HFFc6 (cell line): ENCODE measurements around the gene GORAB. TPM values are rescaled to one million over a fixed set of nuclear protein-coding genes. Genes with fewer than 3 reads are reported as not detected.

Source experiments
- DNase-seq: peaks from one replicate; pipeline ENCODE4 v3.0.0-alpha.2; 2018
- H3K27ac Mint-ChIP-seq: 2 replicates; pipeline ENCODE4 v1.8.0; 2020; ENCODE audit warnings: mild to moderate bottlenecking, mixed read lengths
- H3K27me3 Mint-ChIP-seq: 2 replicates; pipeline ENCODE4 v1.8.0; 2021; ENCODE audit warnings: mild to moderate bottlenecking, moderate library complexity, mixed read lengths; ENCODE audit not compliant: insufficient read depth
- H3K36me3 Mint-ChIP-seq: 2 replicates; pipeline ENCODE4 v1.8.0; 2021; ENCODE audit warnings: low read depth, mixed read lengths
- H3K4me1 Mint-ChIP-seq: 2 replicates; pipeline ENCODE4 v1.8.0; 2020; ENCODE audit warnings: low read depth, mixed read lengths
- H3K4me3 Mint-ChIP-seq: 2 replicates; pipeline ENCODE4 v1.8.0; 2020; ENCODE audit warnings: mild to moderate bottlenecking, moderate library complexity, mixed read lengths
- H3K9me3 Mint-ChIP-seq: 2 replicates; pipeline ENCODE4 v1.8.0; 2020; ENCODE audit warnings: mild to moderate bottlenecking, mixed read lengths
- CTCF ChIP-seq: fragments of 200-600 bp; sonication (generic); IDR thresholded peaks from 2 replicates; pipeline ENCODE4 v1.5.0; 2021; ENCODE audit warnings: antibody characterized with exemption, mild to moderate bottlenecking
- total RNA-seq, 6 experiments: library from RNA; stranded (reverse); fragmentation: NEBNext Ultra II Directional; extraction: Animal tissue kit (Norgen Biotek cat#: 25700); gene quantifications; 2 replicates in 1 of 6; 3 replicates in 5 of 6; pipeline ENCODE4 v1.2.3, GENCODE V29; 2021

GORAB gene
- total RNA-seq, 6 experiments from 2014 or later = 13.7 to 18.5 (median 16.3) TPM

GRCh38 chr1:170562646-170563338 is 30.8 kb downstream of the GORAB start:
- Mint-ChIP-seq H3K4me3 (peak overlapping the region; percentile 66), H3K27me3 (no peaks in the 10 kb centered on the region), H3K36me3 (peaks cover 39% of the 10 kb centered on the region), H3K9me3 (peaks cover 36% of the 10 kb centered on the region), H3K27ac (peak overlapping the region; percentile 91), H3K4me1 (peaks cover 49% of the 10 kb centered on the region)
- no peak for TF ChIP-seq CTCF
- peak; percentile 77 for DNase-seq

- no peaks in the 10 kb centered on the region; the same call in 1 of the 2 replicates for H3K27me3 Mint-ChIP-seq
- H3K27ac Mint-ChIP-seq = no peak overlapping the region
- H3K4me1 Mint-ChIP-seq = peaks cover 41% of the 10 kb centered on the region
- H3K4me3 Mint-ChIP-seq = no peak overlapping the region
- peaks cover 16% of the 10 kb centered on the region for H3K9me3 Mint-ChIP-seq
- DNase-seq = no peak
- TF ChIP-seq CTCF = no peak
- peaks cover 28% of the 10 kb centered on the region for H3K36me3 Mint-ChIP-seq
Measured at GRCh38 chr1:170567214-170567613, 35.2 kb downstream of the GORAB start.

DNA sequence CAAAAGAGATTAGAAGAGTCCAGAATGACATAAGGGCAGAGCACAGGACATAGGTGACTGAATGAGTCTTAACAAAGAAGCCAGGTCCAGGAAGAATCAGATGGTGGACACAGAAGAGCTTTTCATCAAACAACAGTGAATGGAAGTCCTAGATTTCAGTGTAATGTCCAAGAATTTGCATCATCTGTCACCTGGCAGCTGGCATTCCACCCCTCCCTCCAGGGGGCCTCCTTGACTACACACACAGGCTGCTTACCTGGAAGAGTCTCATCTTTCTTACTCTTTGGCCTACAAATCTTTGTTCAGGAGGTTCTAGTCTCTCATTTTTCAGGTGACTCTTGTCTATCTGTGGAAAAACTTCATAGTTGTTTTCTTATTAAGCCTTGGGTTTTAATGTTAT is 36.2 kb downstream of the GORAB start:
- no peak for TF ChIP-seq CTCF
- DNase-seq = no peak
- peaks cover 31% of the 10 kb centered on the region for H3K4me1 Mint-ChIP-seq
- no peaks in the 10 kb centered on the region; the same call in 1 of the 2 replicates for H3K27me3 Mint-ChIP-seq
- no peak overlapping the region for H3K27ac Mint-ChIP-seq
- H3K36me3 Mint-ChIP-seq = peaks cover 36% of the 10 kb centered on the region
- H3K4me3 Mint-ChIP-seq = no peak overlapping the region
- peaks cover 21% of the 10 kb centered on the region for H3K9me3 Mint-ChIP-seq

DNA sequence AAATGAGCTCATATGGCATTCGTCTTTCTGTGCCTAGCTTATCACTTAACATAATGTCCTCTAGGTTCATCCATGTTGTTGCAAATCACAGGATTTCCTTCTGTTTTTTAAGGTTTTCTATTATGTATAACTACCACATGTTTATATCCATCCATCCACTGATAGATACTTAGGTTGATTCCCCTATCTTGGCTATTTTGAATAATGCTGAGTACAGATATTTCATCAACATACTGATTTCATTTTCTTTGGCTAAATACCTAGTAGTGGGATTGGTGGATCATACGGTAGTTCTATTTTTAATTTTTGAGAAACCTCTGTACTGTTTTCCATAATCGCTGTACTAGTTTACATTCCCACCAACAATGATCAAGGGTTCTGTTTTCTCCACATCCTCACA is 45.0 kb downstream of the GORAB start:
- DNase-seq = no peak
- Mint-ChIP-seq H3K27ac (no peak overlapping the region), H3K9me3 (peaks cover 11% of the 10 kb centered on the region), H3K27me3 (no peaks in the 10 kb centered on the region), H3K4me1 (peaks cover 11% of the 10 kb centered on the region; the same call in 1 of the 2 replicates), H3K36me3 (peaks cover 15% of the 10 kb centered on the region), H3K4me3 (no peak overlapping the region)
- no peak for TF ChIP-seq CTCF

DNA sequence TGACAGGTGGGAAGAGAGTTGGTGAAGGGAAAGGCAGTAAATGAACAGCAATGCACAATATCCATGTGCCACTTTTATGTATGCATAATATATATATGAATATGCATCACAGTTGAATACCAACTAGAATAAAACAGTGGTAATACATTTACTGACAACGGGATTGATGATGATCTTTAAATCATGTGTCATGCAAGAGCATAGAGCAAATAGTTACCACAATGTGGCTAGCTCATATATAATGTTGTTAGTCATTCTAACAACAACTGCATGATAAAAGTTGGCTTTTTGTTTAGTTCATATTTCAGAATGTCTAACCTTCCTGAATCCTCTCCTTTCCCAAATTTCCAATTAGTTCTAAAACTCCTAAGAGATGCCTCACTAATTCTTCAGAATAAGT is 46.4 kb downstream of the GORAB start:
- 0 out of 2 replicates have a peak, but pooled peaks cover 2% of the 10 kb centered on the region for H3K9me3 Mint-ChIP-seq
- DNase-seq = no peak
- H3K4me1 Mint-ChIP-seq = peaks cover 11% of the 10 kb centered on the region; the same call in 1 of the 2 replicates
- peaks cover 2% of the 10 kb centered on the region; the same call in 1 of the 2 replicates for H3K36me3 Mint-ChIP-seq
- TF ChIP-seq CTCF = no peak
- H3K4me3 Mint-ChIP-seq = no peak overlapping the region
- no peak overlapping the region for H3K27ac Mint-ChIP-seq
- no peaks in the 10 kb centered on the region for H3K27me3 Mint-ChIP-seq
